NCI-H187 treated with DMSO at 0.1 percent for 48 hours (cell line): ENCODE results near the gene COMMD4.
"Not testable (repeated sequence)": the region's sequence is repeated elsewhere in the genome, so short reads cannot be mapped to it uniquely, and the experiment has no call there.

ENCODE experiments used
- DNase-seq: peaks from one replicate; lab custom pipeline; 2025; lab: John Stamatoyannopoulos, UW

The COMMD4 gene

GRCh38 chr15:75332093-75332492, 3.8 kb upstream of the COMMD4 start:
- not testable (repeated sequence) for DNase-seq

GRCh38 chr15:75333654-75334419, 2.0 kb upstream of the COMMD4 start:
- DNase-seq: not testable (repeated sequence)

DNA sequence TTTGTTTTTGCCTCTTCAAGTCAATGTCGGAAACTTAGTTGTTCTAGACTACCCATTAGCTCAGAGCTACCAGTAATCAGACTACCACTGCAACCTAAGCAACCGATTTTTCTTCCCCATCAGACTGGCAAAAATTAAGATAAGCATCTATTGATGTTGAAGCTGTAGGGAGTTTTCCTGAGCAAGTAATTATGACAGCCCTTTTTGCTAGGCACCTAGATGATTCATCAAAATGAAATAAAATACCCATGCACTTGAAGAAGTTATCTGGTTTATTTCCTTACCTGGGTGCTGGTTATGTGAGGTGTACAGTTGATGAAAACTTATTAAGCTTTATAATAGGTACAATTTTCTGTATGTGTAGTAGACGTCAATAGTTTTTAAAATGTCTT, 554 bp upstream of the COMMD4 start:
- DNase-seq: no peak

- no peak for DNase-seq
Observed at GRCh38 chr15:75338661-75339240, 2.9 kb downstream of the COMMD4 start.

GRCh38 chr15:75339531-75340240, 3.8 kb downstream of the COMMD4 start:
- no peak for DNase-seq

GRCh38 chr15:75342221-75342620, 6.4 kb downstream of the COMMD4 start:
- no peak for DNase-seq

DNA sequence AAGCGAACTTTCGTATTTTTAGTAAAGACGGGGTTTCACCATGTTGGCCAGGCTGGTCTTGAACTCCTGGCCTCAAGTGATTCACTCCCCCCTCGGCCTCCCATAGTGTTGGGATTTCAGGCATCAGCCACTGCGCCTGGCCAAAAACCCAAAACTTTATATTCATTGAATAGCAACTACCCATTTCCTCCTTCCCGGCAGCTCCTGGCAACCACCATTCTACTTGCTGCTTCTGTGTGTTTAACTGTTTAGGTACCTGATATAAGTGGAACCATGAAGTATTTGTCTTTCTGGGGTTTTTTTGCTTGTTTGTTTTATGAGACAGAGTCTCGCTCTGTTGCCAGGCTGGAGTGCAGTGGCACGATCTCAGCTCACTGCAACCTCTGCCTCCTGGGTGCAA, 8.1 kb downstream of the COMMD4 start:
- DNase-seq: not testable (repeated sequence)

DNA sequence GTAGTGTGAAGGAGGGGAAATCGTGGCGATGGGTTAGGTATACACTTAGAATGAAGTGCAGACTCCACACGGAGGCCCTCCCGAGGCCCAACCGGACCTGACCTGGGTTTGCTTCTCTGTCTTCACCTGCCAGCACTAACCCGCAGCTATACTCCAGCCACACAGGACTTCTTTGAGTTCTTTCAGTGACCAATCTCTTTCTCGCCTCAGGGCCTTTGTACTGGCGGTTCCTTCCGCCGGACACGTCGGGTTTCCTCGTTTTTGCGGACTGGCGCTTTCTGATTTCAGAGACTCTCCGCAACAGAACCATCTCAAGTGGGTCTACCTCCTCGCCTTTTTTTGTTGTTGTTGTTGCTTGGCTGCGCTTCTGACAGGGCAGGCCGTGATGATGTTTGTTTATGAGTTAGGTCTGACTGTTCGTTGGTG, 10.9 kb downstream of the COMMD4 start, which contains the start of gene NEIL1:
Gene NEIL1 (plus strand): TSS at position 244 of the 426 bp plus-strand sequence. CDS start 1,867 bp downstream, outside the sequence.
- DNase-seq: no peak

DNA sequence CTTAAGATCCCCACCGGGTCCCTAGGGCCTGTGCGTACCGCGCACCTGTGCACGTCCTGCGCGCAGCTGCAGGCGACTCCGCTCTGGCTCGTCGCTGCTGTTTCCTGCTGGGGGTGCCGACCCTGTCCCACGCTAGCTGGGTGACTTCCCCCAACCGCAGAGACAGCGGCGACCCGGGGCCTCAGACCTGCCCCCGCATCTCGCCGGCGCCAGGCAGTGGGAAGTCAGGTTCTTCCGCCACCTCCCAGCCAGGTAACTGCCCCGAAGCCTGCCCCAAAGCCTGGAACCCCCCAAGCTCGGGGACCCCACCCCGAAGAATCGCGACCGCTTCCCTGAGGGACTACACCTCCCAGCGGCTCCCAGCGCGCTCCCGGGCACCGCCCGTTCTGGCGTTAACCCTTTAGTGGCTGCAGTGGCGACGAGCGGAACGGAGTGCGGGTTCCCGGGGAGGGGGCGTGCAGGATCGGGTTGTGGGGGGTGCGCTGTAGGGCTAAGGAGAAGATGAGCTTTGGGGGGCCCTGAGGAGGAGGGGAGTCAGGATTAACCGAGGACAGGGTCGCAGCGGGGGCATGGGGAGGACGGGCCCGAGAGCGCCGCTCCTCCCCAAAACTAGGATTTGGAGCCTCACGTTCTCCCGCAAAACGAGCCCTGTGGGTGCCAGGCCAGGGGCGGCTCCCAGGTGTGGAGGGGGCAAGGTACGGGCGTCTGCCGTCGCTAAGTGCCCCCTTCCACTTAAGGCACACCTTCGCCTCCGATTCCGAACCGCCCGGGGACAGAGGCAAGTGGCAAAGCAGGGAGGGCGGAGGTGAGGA, 11.6 kb downstream of the COMMD4 start:
- no peak for DNase-seq

GRCh38 chr15:75348034-75348561, 12.2 kb downstream of the COMMD4 start:
- no peak for DNase-seq

GRCh38 chr15:75348562-75349350, 12.9 kb downstream of the COMMD4 start:
- DNase-seq: no peak

GRCh38 chr15:75349351-75349669, 13.4 kb downstream of the COMMD4 start:
- not testable (repeated sequence) for DNase-seq

DNA sequence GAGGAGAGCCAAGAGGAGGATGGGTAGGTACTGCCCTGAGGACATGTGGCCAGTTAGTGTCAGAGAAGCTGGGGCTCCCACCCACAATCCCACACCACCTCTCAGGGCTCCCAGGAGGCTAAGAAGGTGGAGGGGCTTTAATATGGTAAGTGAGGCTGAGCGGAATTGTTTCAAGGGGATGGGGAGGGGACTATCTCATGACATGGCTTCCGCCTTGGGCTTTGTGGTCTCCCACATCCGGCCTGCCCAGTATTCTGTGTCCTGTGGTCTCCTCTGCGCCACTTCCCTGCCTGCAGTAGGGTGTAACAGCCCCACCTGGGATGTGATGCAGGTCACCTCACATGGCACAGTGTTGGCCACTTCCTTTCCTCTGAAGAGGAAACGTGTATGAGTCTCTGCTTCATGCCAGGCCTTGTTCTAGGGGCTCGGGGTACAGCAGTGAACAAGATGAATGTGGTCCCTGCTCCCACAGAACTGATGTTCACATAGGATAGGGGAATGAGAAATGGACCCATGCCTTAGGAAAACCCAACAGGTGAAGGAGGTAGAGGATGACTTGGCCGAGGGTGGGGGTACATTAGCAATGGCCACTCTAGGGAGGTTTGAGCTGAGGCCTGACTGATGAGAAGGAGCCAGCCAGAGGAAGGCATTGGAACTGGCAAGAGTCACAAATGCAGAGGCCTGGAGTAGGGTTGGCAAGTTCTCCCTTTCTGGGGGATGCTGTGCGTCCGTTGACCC, 14.2 kb downstream of the COMMD4 start:
- DNase-seq: no peak

DNA sequence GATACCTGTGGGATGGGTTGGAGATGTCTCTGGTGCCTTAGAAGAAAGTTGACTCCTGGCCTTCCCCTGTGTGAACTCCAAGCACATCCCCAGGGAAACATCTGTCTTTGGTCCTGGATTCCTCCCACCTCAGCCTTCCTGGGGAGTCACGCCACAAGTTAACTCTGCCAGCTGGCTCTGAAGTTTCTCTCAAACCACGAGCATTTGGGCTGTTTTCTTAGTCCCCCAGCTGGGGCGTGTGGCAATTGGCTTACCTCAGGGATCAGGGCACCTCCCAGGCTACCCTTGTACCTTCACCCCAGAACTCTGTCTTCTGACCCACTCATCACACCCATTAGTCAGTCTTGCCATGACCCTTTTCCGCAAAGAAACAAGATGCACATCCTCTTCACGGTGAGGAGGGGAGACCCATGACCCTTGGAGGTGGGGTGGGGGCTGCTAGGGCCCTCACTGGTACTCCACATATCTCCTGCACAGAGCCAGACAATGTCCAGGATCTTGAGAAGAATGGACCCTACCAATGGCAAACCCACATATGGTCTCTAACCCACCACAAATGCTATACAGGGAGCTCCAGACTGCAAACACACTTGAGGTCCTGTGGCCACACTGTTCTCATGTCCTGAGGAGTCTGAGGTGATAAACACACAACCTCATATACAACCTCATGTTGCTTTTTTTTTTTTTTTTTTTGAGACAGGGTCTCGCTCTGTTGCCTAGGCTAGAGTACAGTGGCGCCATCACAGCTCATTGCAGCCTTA, 14.9 kb downstream of the COMMD4 start:
- no peak for DNase-seq

DNA sequence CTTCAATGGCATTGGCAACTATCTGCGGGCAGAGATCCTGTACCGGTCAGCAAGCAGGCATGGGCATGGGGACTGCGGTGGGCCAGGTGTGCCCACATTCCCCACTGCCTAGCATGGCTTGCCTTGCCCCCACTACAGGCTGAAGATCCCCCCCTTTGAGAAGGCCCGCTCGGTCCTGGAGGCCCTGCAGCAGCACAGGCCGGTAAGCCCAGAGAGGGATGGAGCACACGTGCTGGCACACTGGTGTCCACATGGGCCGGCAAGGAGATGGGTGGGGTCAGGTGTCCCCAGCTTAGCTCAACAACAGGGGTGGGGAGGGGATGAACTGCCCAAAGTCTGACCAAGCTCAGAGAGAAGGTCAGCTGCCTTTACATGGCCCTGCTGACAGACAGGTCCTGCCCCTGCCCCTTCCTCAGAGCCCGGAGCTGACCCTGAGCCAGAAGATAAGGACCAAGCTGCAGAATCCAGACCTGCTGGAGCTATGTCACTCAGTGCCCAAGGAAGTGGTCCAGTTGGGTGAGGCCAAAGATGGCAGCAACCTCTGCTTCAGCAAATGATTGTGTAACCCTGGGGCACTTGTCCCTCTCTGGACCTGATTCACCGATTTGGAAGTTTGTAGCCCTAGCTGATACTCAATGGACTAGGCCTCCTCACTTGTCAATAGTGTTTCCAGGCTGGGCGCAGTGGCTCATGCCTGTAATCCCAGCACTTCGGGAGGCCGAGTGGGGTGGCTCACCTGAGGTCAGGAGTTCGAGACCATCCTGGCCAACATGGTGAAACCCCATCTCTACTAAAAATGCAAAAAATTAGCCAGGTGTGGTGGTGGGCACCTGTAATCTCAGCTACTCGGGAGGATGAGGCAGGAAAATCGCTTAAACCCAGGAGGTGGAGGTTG, 16.6 kb downstream of the COMMD4 start:
- no peak for DNase-seq

- DNase-seq: no peak
Observed at GRCh38 chr15:75353604-75354003, 17.7 kb downstream of the COMMD4 start.

GRCh38 chr15:75354454-75354853, 18.6 kb downstream of the COMMD4 start:
- DNase-seq: no peak

- DNase-seq: no peak
Observed at GRCh38 chr15:75355369-75355768, 19.5 kb downstream of the COMMD4 start.

GRCh38 chr15:75356006-75356405, 20.1 kb downstream of the COMMD4 start:
- no peak for DNase-seq
